Trophoblast cell (in vitro differentiated cells and primary cell): ENCODE results near the gene IQCH.

Source experiments
- DNase-seq, 2 donors: peaks; one replicate each; pipeline ENCODE4 v3.0.0-alpha.2; 2016
- H2AFZ ChIP-seq: 2 replicates; pipeline ENCODE4 v1.6.1; 2013; ENCODE audit warnings: low read length, moderate library complexity, mild to moderate bottlenecking; ENCODE audit not compliant: insufficient read depth, poor library complexity
- H2AK5ac ChIP-seq: 2 replicates; pipeline ENCODE4 v1.6.1; 2013; ENCODE audit warnings: mild to moderate bottlenecking, low read length
- H2BK120ac ChIP-seq: 2 replicates; pipeline ENCODE4 v1.6.1; 2013; ENCODE audit warnings: low read length, mild to moderate bottlenecking, moderate library complexity; ENCODE audit not compliant: insufficient read depth, poor library complexity
- H2BK12ac ChIP-seq: 2 replicates; pipeline ENCODE4 v1.6.1; 2013; ENCODE audit warnings: mild to moderate bottlenecking, low read length, moderate library complexity
- H2BK5ac ChIP-seq: 2 replicates; pipeline ENCODE4 v1.6.1; 2013; ENCODE audit warnings: low read length, low read depth, moderate library complexity, mild to moderate bottlenecking; ENCODE audit not compliant: poor library complexity
- H3K14ac ChIP-seq: 2 replicates; pipeline ENCODE4 v1.6.1; 2013; ENCODE audit warnings: mild to moderate bottlenecking, low read length
- H3K18ac ChIP-seq: 2 replicates; pipeline ENCODE4 v1.6.1; 2013; ENCODE audit warnings: mild to moderate bottlenecking, low read length
- H3K23ac ChIP-seq: 2 replicates; pipeline ENCODE4 v1.6.1; 2013; ENCODE audit warnings: low read length
- H3K27ac ChIP-seq: 2 replicates; pipeline ENCODE4 v1.5.1; 2013; ENCODE audit warnings: low read depth, mild to moderate bottlenecking, inconsistent platforms, low read length, moderate library complexity
- H3K27me3 ChIP-seq: 2 replicates; pipeline ENCODE4 v1.6.1; 2013; ENCODE audit warnings: inconsistent platforms, mild to moderate bottlenecking, low read length, moderate library complexity; ENCODE audit not compliant: insufficient read depth
- H3K36me3 ChIP-seq, 2 experiments: 1 replicate in 1 of 2; 2 replicates in 1 of 2; pipeline ENCODE4 v1.6.1; 2013; ENCODE audit warnings: low read length in 2 of 2, mild to moderate bottlenecking in 2 of 2, moderate library complexity in 1 of 2; ENCODE audit not compliant: insufficient read depth in 2 of 2, control insufficient read depth in 1 of 2
- H3K4ac ChIP-seq: 2 replicates; pipeline ENCODE4 v1.6.1; 2013; ENCODE audit warnings: low read depth, mild to moderate bottlenecking, low read length, moderate library complexity
- H3K4me1 ChIP-seq, 2 experiments: 1 replicate in 1 of 2; 2 replicates in 1 of 2; pipeline ENCODE4 v1.6.1; 2013; ENCODE audit warnings: low read length in 2 of 2, mild to moderate bottlenecking in 2 of 2, moderate library complexity in 1 of 2; ENCODE audit not compliant: insufficient read depth in 2 of 2, control insufficient read depth in 1 of 2
- H3K4me2 ChIP-seq: 2 replicates; pipeline ENCODE4 v1.6.1; 2013; ENCODE audit warnings: inconsistent platforms, mild to moderate bottlenecking, low read length, moderate library complexity
- H3K4me3 ChIP-seq: 2 replicates; pipeline ENCODE4 v1.5.1; 2013; ENCODE audit warnings: mild to moderate bottlenecking, low read depth, low read length, inconsistent platforms
- H3K79me1 ChIP-seq: one replicate; pipeline ENCODE4 v1.6.1; 2013; ENCODE audit warnings: low read length
- H3K79me2 ChIP-seq: 2 replicates; pipeline ENCODE4 v1.6.1; 2013; ENCODE audit warnings: low read length, mild to moderate bottlenecking; ENCODE audit not compliant: control insufficient read depth, insufficient read depth, poor library complexity
- H3K9ac ChIP-seq: 2 replicates; pipeline ENCODE4 v1.6.1; 2013; ENCODE audit warnings: mild to moderate bottlenecking, low read length
- H3K9me3 ChIP-seq: 2 replicates; pipeline ENCODE4 v1.6.1; 2013; ENCODE audit warnings: low read depth, mild to moderate bottlenecking, control low read depth, inconsistent platforms, low read length; ENCODE audit not compliant: insufficient read depth
- H4K12ac ChIP-seq: 2 replicates; pipeline ENCODE4 v1.6.1; 2013; ENCODE audit warnings: low read depth, mild to moderate bottlenecking, low read length, moderate library complexity
- H4K8ac ChIP-seq: 2 replicates; pipeline ENCODE4 v1.6.1; 2013; ENCODE audit warnings: low read depth, mild to moderate bottlenecking, low read length, moderate library complexity
- H4K91ac ChIP-seq: one replicate; pipeline ENCODE4 v1.6.1; 2013; ENCODE audit warnings: low read depth, mild to moderate bottlenecking, low read length, moderate library complexity
- WGBS: extraction: QIAGEN DNeasy Blood & Tissue Kit; methylation state at CpG from one replicate; pipeline ENCODE4 v1.1.7; 2013; ENCODE audit warnings: missing lambda C conversion rate; ENCODE audit not compliant: insufficient read length, insufficient coverage; ENCODE audit errors: extremely low coverage; 5-methylcytosine and 5-hydroxymethylcytosine counted together

Gene IQCH

GRCh38 chr15:67304778-67305177 is 50.2 kb downstream of the IQCH start:
- Histone ChIP-seq H3K36me3 (no peaks in the 10 kb centered on the region), H2BK5ac (no peak overlapping the region), H3K14ac (no peak overlapping the region), H3K4me3 (no peak overlapping the region), H3K27me3 (no peaks in the 10 kb centered on the region), H2AK5ac (no peak overlapping the region), H3K4me1 (no peaks in the 10 kb centered on the region), H4K8ac (no peak overlapping the region), H4K12ac (no peak overlapping the region), H3K9ac (no peak overlapping the region), H3K23ac (no peak overlapping the region), H3K4me2 (no peak overlapping the region), H4K91ac (no peak overlapping the region), H3K79me2 (no peaks in the 10 kb centered on the region), H3K27ac (no peak overlapping the region), H2BK12ac (no peak overlapping the region), H3K18ac (no peak overlapping the region), H3K79me1 (no peaks in the 10 kb centered on the region), H3K9me3 (no peaks in the 10 kb centered on the region), H3K4ac (no peak overlapping the region), H2BK120ac (no peak overlapping the region), H2AFZ (no peak overlapping the region)
- DNase-seq = no peak

- Histone ChIP-seq H3K9ac (no peak overlapping the region), H2BK120ac (no peak overlapping the region), H3K79me2 (no peaks in the 10 kb centered on the region), H3K27ac (no peak overlapping the region), H3K4me2 (no peak overlapping the region), H2AFZ (no peak overlapping the region), H3K79me1 (no peaks in the 10 kb centered on the region), H2AK5ac (no peak overlapping the region), H3K4me3 (no peak overlapping the region), H4K91ac (no peak overlapping the region), H3K14ac (no peak overlapping the region), H3K4me1 (no peaks in the 10 kb centered on the region), H2BK5ac (no peak overlapping the region), H3K9me3 (no peaks in the 10 kb centered on the region), H3K18ac (no peak overlapping the region), H3K4ac (no peak overlapping the region), H3K23ac (no peak overlapping the region), H3K27me3 (no peaks in the 10 kb centered on the region), H3K36me3 (no peaks in the 10 kb centered on the region), H4K12ac (no peak overlapping the region), H2BK12ac (no peak overlapping the region), H4K8ac (no peak overlapping the region)
- no peak for DNase-seq
- no CpG with 5 or more reads among the region's 1 CpG for WGBS
These were observed 50.9 kb downstream of the IQCH start for GRCh38 chr15:67305506-67305905.

- Histone ChIP-seq H3K79me1 (no peaks in the 10 kb centered on the region), H4K91ac (no peak overlapping the region), H3K18ac (no peak overlapping the region), H3K14ac (no peak overlapping the region), H3K9me3 (no peaks in the 10 kb centered on the region), H3K4me1 (no peaks in the 10 kb centered on the region), H2BK5ac (no peak overlapping the region), H4K12ac (no peak overlapping the region), H2AK5ac (no peak overlapping the region), H3K9ac (no peak overlapping the region), H2AFZ (no peak overlapping the region), H3K23ac (no peak overlapping the region), H2BK12ac (no peak overlapping the region), H4K8ac (no peak overlapping the region), H2BK120ac (no peak overlapping the region), H3K4ac (no peak overlapping the region), H3K79me2 (no peaks in the 10 kb centered on the region), H3K4me2 (no peak overlapping the region), H3K27ac (no peak overlapping the region), H3K4me3 (no peak overlapping the region), H3K36me3 (no peaks in the 10 kb centered on the region), H3K27me3 (no peaks in the 10 kb centered on the region)
- DNase-seq = no peak
- WGBS = no CpG with 5 or more reads among the region's 1 CpG
These were observed 52.6 kb downstream of the IQCH start for GRCh38 chr15:67307156-67307555.

- no peaks in the 10 kb centered on the region for H3K79me1 ChIP-seq
- H3K4me3 ChIP-seq = no peak overlapping the region
- H3K36me3 ChIP-seq = no peaks in the 10 kb centered on the region
- no peak overlapping the region for H3K18ac ChIP-seq
- no peaks in the 10 kb centered on the region for H3K9me3 ChIP-seq
- no peak overlapping the region for H2AFZ ChIP-seq
- H3K14ac ChIP-seq = no peak overlapping the region
- no peak overlapping the region for H4K12ac ChIP-seq
- no peak overlapping the region for H3K9ac ChIP-seq
- H2BK5ac ChIP-seq = no peak overlapping the region
- H4K91ac ChIP-seq = no peak overlapping the region
- H3K4me2 ChIP-seq = no peak overlapping the region
- no peak overlapping the region for H4K8ac ChIP-seq
- no CpG with 5 or more reads among the region's 4 CpGs for WGBS
- H3K4me1 ChIP-seq = no peaks in the 10 kb centered on the region
- H2BK12ac ChIP-seq = no peak overlapping the region
- H3K27ac ChIP-seq = no peak overlapping the region
- H3K23ac ChIP-seq = no peak overlapping the region
- H2AK5ac ChIP-seq = no peak overlapping the region
- no peak overlapping the region for H2BK120ac ChIP-seq
- no peaks in the 10 kb centered on the region for H3K79me2 ChIP-seq
- H3K4ac ChIP-seq = no peak overlapping the region
- H3K27me3 ChIP-seq = no peaks in the 10 kb centered on the region
- no peak for DNase-seq
These were observed 53.5 kb downstream of the IQCH start for GRCh38 chr15:67307889-67308597.
